HEK293 (cell line): ENCODE data around the gene RNF113A.
"Not testable (repeated sequence)": the region's sequence is repeated elsewhere in the genome, so short reads cannot be mapped to it uniquely, and the experiment has no call there.

ENCODE experiments used
- CTCF ChIA-PET: fragments of 350-600 bp; formaldehyde crosslinking; extraction: SDS; loops from one replicate; lab custom pipeline; 2021; ENCODE audit warnings: antibody characterized with exemption; lab: Yijun Ruan, JAX
- POLR2A ChIA-PET: fragments of 300-600 bp; formaldehyde crosslinking; extraction: SDS; loops from one replicate; lab custom pipeline; 2020; ENCODE audit warnings: antibody characterized with exemption, inconsistent platforms; lab: Yijun Ruan, JAX
- H3K27ac ChIP-seq: fragments of 200-500 bp; sonication (Bioruptor generic); 2 replicates; pipeline ENCODE4 v1.5.1; 2014; ENCODE audit warnings: low read depth, low read length, control low read depth, inconsistent platforms; ENCODE audit errors: extremely low read depth
- H3K36me3 ChIP-seq, 2 experiments: fragments of 200-500 bp in 1 of 2; sonication (Bioruptor generic) in 1 of 2; 1 replicate in 1 of 2; 2 replicates in 1 of 2; pipeline ENCODE4 v1.5.1; 2014 to 2017; ENCODE audit warnings: inconsistent platforms in 2 of 2, low read length in 2 of 2; ENCODE audit not compliant: control insufficient read depth in 2 of 2, insufficient read depth in 1 of 2
- H3K4me1 ChIP-seq: fragments of 200-500 bp; sonication (Bioruptor generic); 2 replicates; pipeline ENCODE4 v1.5.1; 2014; ENCODE audit warnings: mild to moderate bottlenecking, low read length, inconsistent platforms; ENCODE audit not compliant: control insufficient read depth, insufficient read depth
- H3K4me3 ChIP-seq: 2 replicates; pipeline ENCODE4 v1.5.1; 2011; ENCODE audit warnings: low read depth, mild to moderate bottlenecking, control low read depth, low read length, moderate library complexity
- H3K9me3 ChIP-seq: fragments of 200-500 bp; sonication (Bioruptor generic); 2 replicates; pipeline ENCODE4 v1.5.1; 2014; ENCODE audit warnings: low read depth, low read length, inconsistent platforms; ENCODE audit not compliant: control insufficient read depth, insufficient read depth
- ATF2 ChIP-seq: fragments of 450-650 bp; formaldehyde crosslinking; IDR thresholded peaks from 2 replicates; pipeline ENCODE4 v1.5.1; 2016; ENCODE audit warnings: missing biosample characterization, missing genetic modification characterization, low read depth
- GLI4 ChIP-seq: fragments of 450-650 bp; formaldehyde crosslinking; IDR thresholded peaks from 2 replicates; pipeline ENCODE4 v1.5.1; 2016; ENCODE audit warnings: missing biosample characterization, missing genetic modification characterization
- PRDM1 ChIP-seq: fragments of 450-650 bp; formaldehyde crosslinking; IDR thresholded peaks from 2 replicates; pipeline ENCODE4; 2016; ENCODE audit warnings: missing biosample characterization, missing genetic modification characterization
- PRDM2 ChIP-seq: fragments of 450-650 bp; formaldehyde crosslinking; IDR thresholded peaks from 2 replicates; pipeline ENCODE4 v1.5.1; 2016; ENCODE audit warnings: missing biosample characterization, missing genetic modification characterization, borderline replicate concordance
- SETDB1 ChIP-seq: IDR thresholded peaks from one replicate; pipeline ENCODE4 v1.6.1; 2017; ENCODE audit warnings: mild to moderate bottlenecking, low read length, moderate library complexity, mixed read lengths; ENCODE audit not compliant: insufficient read length
- ZNF175 ChIP-seq: fragments of 450-650 bp; formaldehyde crosslinking; IDR thresholded peaks from 2 replicates; pipeline ENCODE4 v1.5.1; 2016; ENCODE audit warnings: missing biosample characterization, missing genetic modification characterization
- ZNF280D ChIP-seq: fragments of 450-650 bp; formaldehyde crosslinking; IDR thresholded peaks from 2 replicates; pipeline ENCODE4 v1.5.1; 2016; ENCODE audit warnings: missing biosample characterization, missing genetic modification characterization
- ZNF529 ChIP-seq: fragments of 450-650 bp; formaldehyde crosslinking; IDR thresholded peaks from 2 replicates; pipeline ENCODE4 v1.5.1; 2017; ENCODE audit warnings: missing genetic modification characterization, missing biosample characterization; ENCODE audit not compliant: insufficient replicate concordance
- ZSCAN30 ChIP-seq: fragments of 450-650 bp; IDR thresholded peaks from 2 replicates; pipeline ENCODE4 v1.5.1; 2018; ENCODE audit warnings: missing biosample characterization, mild to moderate bottlenecking, missing genetic modification characterization, moderate library complexity
- ZSCAN4 ChIP-seq: fragments of 450-650 bp; formaldehyde crosslinking; IDR thresholded peaks from 2 replicates; pipeline ENCODE4 v1.5.1; 2017; ENCODE audit warnings: missing biosample characterization, missing genetic modification characterization

The RNF113A gene

GRCh38 chrX:119828446-119828845 is 43.1 kb downstream of the RNF113A start (continued):
- TF ChIP-seq ATF2 (tag by site-specific recombination): no peak
- no peak for TF ChIP-seq PRDM2 (tag by site-specific recombination)
- no peak for TF ChIP-seq ZSCAN4 (tag by site-specific recombination)
- TF ChIP-seq GLI4 (tag by site-specific recombination): no peak
- TF ChIP-seq ZSCAN30: no peak
- TF ChIP-seq ZNF175 (tag by site-specific recombination): no peak
- no peak for TF ChIP-seq ZNF280D (tag by site-specific recombination)
- TF ChIP-seq ZNF529 (tag by site-specific recombination): no peak

- Histone ChIP-seq H3K27ac (no peak overlapping the region), H3K4me1 (no peaks in the 10 kb centered on the region)
- CTCF ChIA-PET: interaction anchor here (1.9 kb wide), 1 partner anchor 54 kb away, joined by 8 read pairs; no protein-coding TSS in a partner anchor
- peak; percentile 82 for TF ChIP-seq PRDM1 (tag by site-specific recombination)
- TF ChIP-seq SETDB1: no peak
- TF ChIP-seq, all 188 proteins: peak for 1
- POLR2A ChIA-PET: interaction anchor here (1.3 kb wide), 1 partner anchor 37 kb away, joined by 3 read pairs; no protein-coding TSS in a partner anchor
- H3K36me3 ChIP-seq: peaks cover 5 to 17% of the 10 kb centered on the region in 2 experiments; a peak in 2 of 3 replicates
- H3K4me3 ChIP-seq: no peak overlapping the region
- H3K9me3 ChIP-seq: no peaks in the 10 kb centered on the region
These were observed 45.1 kb downstream of the RNF113A start for GRCh38 chrX:119826399-119826959.

GRCh38 chrX:119824221-119824620 is 47.3 kb downstream of the RNF113A start:
- H3K36me3 ChIP-seq, CTCF ChIA-PET, H3K9me3 ChIP-seq, H3K4me1 ChIP-seq, H3K4me3 ChIP-seq, POLR2A ChIA-PET, H3K27ac ChIP-seq: not testable (repeated sequence)

GRCh38 chrX:119821703-119822102 is 49.8 kb downstream of the RNF113A start:
- H3K4me1 ChIP-seq, H3K36me3 ChIP-seq, H3K4me3 ChIP-seq, POLR2A ChIA-PET, H3K9me3 ChIP-seq, H3K27ac ChIP-seq: not testable (repeated sequence)
- CTCF ChIA-PET: interaction anchor here (0.6 kb wide), 1 partner anchor 765 kb away, joined by 3 read pairs; no protein-coding TSS in a partner anchor
